WERI-Rb-1 (cell line): ENCODE data around the gene NDUFB4.
A peak's percentile ranks its signal among the peaks of the same experiment; 100 is the strongest.

Source experiments
- DNase-seq: peaks from one replicate; pipeline ENCODE4 v3.0.0-alpha.2; 2020
- H3K27ac ChIP-seq: fragments of 250-450 bp; sonication (Bioruptor Pico); 2 replicates; pipeline ENCODE4 v1.5.1; 2020; ENCODE audit warnings: mild to moderate bottlenecking, moderate library complexity
- H3K27me3 ChIP-seq: fragments of 250-450 bp; sonication (Bioruptor Pico); 2 replicates; pipeline ENCODE4 v1.5.1; 2021; ENCODE audit warnings: mild to moderate bottlenecking, low read depth, moderate library complexity; ENCODE audit not compliant: insufficient read depth, severe bottlenecking
- H3K36me3 ChIP-seq: fragments of 250-450 bp; sonication (Bioruptor Pico); 2 replicates; pipeline ENCODE4 v1.5.1; 2020; ENCODE audit warnings: mild to moderate bottlenecking, moderate library complexity
- H3K4me3 ChIP-seq: 2 replicates; pipeline ENCODE4 v1.5.1; 2011; ENCODE audit warnings: low read depth, mild to moderate bottlenecking, control low read depth, low read length
- H3K9me3 ChIP-seq: fragments of 250-450 bp; sonication (Bioruptor Pico); 2 replicates; pipeline ENCODE4 v1.5.1; 2021; ENCODE audit warnings: mild to moderate bottlenecking, moderate library complexity; ENCODE audit not compliant: severe bottlenecking
- CTCF ChIP-seq: IDR thresholded peaks from 2 replicates; pipeline ENCODE4 v1.5.1; 2011; ENCODE audit warnings: low read depth, mild to moderate bottlenecking, control low read depth, inconsistent platforms, low read length

Gene NDUFB4

DNA sequence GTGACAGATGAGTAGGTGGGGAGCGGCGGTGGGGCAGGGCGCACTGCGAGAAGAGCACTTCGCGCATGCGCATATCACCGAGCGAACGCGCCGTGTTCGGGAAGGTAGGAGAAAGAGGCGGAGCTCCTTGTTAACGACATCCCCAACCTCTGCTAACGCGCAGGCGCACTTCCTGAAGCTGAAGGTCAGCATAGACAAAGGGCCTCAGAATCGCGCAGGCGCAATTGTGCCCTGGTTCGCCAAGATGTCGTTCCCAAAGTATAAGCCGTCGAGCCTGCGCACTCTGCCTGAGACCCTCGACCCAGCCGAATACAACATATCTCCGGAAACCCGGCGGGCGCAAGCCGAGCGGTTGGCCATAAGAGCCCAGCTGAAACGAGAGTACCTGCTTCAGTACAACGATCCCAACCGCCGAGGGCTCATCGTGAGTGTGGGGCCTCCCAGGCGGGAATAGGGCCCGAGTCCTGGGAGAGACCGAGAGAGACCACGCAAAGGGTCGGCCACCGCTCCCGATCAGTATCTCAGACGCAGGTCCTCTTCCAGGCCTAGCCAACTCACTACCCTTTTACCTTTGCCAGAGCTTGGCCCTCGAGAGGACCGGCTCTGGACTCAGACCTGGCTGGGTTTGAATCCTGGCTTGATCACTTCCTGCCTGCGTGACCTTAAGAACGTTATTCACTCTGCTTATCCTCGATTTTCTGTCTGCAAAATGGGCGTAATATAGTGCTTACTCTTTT is at the start of gene NDUFB4:
TSS of gene NDUFB4 (plus strand) at position 221 of the 737 bp plus-strand sequence. CDS start at position 245, 24 bp downstream.
- peak within 1 kb of the TSS; percentile 83 for H3K4me3 ChIP-seq
- DNase-seq: peak; percentile 99
- H3K36me3 ChIP-seq: peaks cover 22% of the 10 kb centered on the region
- no peak for TF ChIP-seq CTCF
- no peaks in the 10 kb centered on the region for H3K27me3 ChIP-seq
- no peaks in the 10 kb centered on the region for H3K9me3 ChIP-seq
- H3K27ac ChIP-seq: peak within 1 kb of the TSS; percentile 90

DNA sequence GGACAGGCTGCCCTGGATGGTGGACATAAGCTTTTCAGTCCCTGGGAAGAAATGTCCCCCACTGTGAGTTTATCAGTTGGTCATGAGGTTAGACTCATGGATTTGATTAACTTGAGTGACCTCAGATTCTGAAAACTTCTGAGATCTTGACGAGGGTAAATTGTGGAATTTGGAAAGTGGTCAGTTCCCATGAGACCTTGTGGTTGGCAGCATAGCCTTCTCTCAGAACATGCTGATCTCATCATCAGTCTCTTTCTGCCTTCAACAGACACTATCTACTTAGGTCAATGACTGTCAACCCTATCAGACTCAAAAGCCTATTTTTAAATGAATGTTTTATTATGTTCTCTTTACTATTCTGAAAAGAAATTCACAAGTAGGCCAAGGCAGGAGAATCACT is 45.6 kb upstream of the NDUFB4 start:
- no peak for DNase-seq
- no peaks in the 10 kb centered on the region for H3K36me3 ChIP-seq
- H3K27ac ChIP-seq: no peak overlapping the region
- no peak for TF ChIP-seq CTCF
- H3K9me3 ChIP-seq: no peaks in the 10 kb centered on the region
- H3K4me3 ChIP-seq: no peak overlapping the region
- H3K27me3 ChIP-seq: no peaks in the 10 kb centered on the region

DNA sequence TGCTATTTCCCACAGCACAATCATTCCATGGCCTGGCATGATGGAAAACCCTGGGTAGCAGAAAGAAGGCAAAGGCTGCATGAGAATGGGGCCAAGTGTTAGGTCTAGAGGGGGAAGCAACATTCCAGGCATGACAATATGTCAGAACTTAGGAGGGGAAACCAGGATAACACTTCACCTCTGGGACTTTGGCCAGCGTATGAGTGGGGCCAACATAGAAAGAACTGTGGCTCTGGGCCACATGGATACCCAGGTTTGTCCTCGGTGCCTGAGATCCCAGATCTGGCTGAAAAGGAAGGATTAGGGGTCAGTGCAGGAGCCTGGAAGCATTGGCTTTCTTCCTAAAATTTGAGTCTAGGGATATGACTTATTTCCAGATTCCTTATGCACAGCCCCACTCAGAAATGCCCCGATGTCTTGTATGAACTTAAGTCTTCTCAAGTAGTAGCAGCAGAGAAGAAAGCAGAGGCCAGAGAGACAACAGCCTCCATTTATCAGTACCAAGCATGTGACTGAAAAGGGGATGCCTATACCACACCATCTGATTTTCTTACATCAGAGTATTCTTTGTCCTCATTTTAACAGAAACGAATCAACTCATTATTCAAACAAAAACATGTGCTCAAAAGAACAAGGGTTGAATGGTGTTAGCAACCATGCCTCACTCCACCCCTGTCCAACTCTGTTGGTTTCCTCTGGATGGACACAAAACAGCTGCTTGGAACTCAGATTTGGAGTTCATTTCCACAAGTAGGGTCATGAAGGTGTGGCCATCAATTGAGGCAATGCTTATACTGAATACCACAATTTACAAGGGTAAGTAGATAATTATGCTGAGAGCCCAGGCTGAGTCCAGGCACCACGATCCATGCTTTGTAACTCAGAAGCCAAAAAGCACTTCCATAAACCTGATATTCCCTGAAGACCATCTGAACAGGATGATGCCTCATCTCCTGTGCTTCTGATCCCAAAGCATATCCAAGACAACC is 43.7 kb upstream of the NDUFB4 start:
- no peak for DNase-seq
- Histone ChIP-seq H3K36me3 (no peaks in the 10 kb centered on the region), H3K9me3 (no peaks in the 10 kb centered on the region), H3K4me3 (no peak overlapping the region), H3K27me3 (no peaks in the 10 kb centered on the region), H3K27ac (no peak overlapping the region)
- TF ChIP-seq CTCF: no peak

DNA sequence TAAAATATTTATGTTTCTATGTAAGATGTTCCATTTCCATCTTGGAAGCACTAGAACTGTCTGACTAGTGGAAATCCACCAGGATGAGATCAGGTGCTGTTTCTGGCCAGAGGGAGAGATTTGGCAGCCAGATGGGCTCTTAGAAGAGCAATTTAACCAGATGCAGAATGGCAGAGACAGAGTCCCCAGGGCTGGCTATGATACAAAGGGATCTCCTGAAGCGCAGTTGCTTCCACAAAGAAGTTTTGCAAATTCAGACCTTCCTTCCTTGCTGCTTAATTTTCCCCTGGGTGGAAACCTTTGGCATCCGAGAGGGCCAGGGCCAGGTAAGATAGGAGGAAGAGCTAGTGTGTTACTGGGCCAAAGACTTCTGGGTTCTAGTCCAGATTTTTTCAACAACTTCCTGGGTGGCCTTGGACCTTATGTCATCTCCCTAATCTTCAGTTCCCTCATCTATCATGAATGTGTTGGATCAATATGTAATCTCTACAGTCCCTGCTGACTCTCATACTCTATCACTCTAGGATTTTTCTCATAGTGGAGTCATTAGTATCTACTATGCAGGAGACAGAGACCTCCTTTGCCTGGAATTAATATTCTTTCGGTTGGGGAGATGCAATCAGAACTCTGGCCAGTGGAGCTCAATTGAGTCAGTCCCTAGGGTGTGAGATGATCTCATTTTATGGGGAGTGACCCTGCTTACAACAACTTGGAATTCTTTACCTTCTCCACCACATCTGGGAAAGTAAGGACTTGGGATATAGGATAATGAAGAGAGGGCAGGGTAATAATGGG is 41.1 kb upstream of the NDUFB4 start:
- no peak for TF ChIP-seq CTCF
- DNase-seq: no peak
- Histone ChIP-seq H3K27ac (no peak overlapping the region), H3K36me3 (no peaks in the 10 kb centered on the region), H3K27me3 (no peaks in the 10 kb centered on the region), H3K4me3 (no peak overlapping the region), H3K9me3 (no peaks in the 10 kb centered on the region)

- no peaks in the 10 kb centered on the region for H3K36me3 ChIP-seq
- H3K27ac ChIP-seq: no peak overlapping the region
Measured at GRCh38 chr3:120555657-120556509, 40.3 kb upstream of the NDUFB4 start.

More at GRCh38 chr3:120555657-120556509, 40.3 kb upstream of the NDUFB4 start:
- Histone ChIP-seq H3K4me3 (no peak overlapping the region), H3K27me3 (no peaks in the 10 kb centered on the region), H3K9me3 (no peaks in the 10 kb centered on the region)
- TF ChIP-seq CTCF: no peak
- no peak for DNase-seq
